Spinal cord (tissue), 10 donors: ENCODE results near the gene SPDYE4. TPM values are rescaled to one million over a fixed set of nuclear protein-coding genes. Genes with fewer than 3 reads are reported as not detected.
A peak's percentile ranks its signal among the peaks of the same experiment; 100 is the strongest.

Experiments used
- DNase-seq, 6 donors: peaks; one replicate each; pipeline versions ENCODE4 v3.0.0 to v3.0.0-alpha.2; 2013 to 2015; ENCODE audit warnings: low spot score in 6 of 6, low read depth in 4 of 6
- H3K27ac ChIP-seq: one replicate; pipeline ENCODE4 v1.5.1; 2013; ENCODE audit warnings: low read depth, low read length, control low read depth
- H3K27me3 ChIP-seq: one replicate; pipeline ENCODE4 v1.6.1; 2013; ENCODE audit warnings: low read length; ENCODE audit not compliant: control insufficient read depth, insufficient read depth
- H3K36me3 ChIP-seq: one replicate; pipeline ENCODE4 v1.6.1; 2013; ENCODE audit warnings: low read length; ENCODE audit not compliant: control insufficient read depth, insufficient read depth
- H3K4me1 ChIP-seq: one replicate; pipeline ENCODE4 v1.6.1; 2013; ENCODE audit warnings: low read length; ENCODE audit not compliant: control insufficient read depth, insufficient read depth
- H3K4me3 ChIP-seq: one replicate; pipeline ENCODE4 v1.5.1; 2013; ENCODE audit warnings: low read depth, low read length, control low read depth
- H3K9me3 ChIP-seq: one replicate; pipeline ENCODE4 v1.6.1; 2013; ENCODE audit warnings: low read length; ENCODE audit not compliant: control insufficient read depth, insufficient read depth
- WGBS: methylation state at CpG from one replicate; pipeline ENCODE4 v1.1.5; 2013; ENCODE audit warnings: missing lambda C conversion rate; ENCODE audit not compliant: insufficient coverage; 5-methylcytosine and 5-hydroxymethylcytosine counted together
- polyA plus RNA-seq, 2 donors: library from polyadenylated mRNA; unstranded; fragments of 120-200 nt; gene quantifications; one replicate each; pipeline ENCODE4 v1.2.1, GENCODE V29; 2013; ENCODE audit not compliant: insufficient read length in 2 of 2
- total RNA-seq, 2 donors: library from RNA; depleted of rRNA in 1 of 2; stranded (reverse); fragments of 120-200 nt in 1 of 2; fragments of >200 nt in 1 of 2; gene quantifications; one replicate each; pipeline versions ENCODE4 v1.2.3 to v1.2.4, GENCODE V29; 2013 to 2014
- donor health status: healthy.

Gene SPDYE4
- total and polyA plus RNA-seq, 4 donors = 0.98 TPM; not detected in 3

- 54% methylated on average over 5 of the region's 8 CpGs for WGBS
- no peak overlapping the region for H3K4me3 ChIP-seq
- no peaks in the 10 kb centered on the region for H3K9me3 ChIP-seq
- no peaks in the 10 kb centered on the region for H3K4me1 ChIP-seq
- H3K27me3 ChIP-seq = peaks cover 3% of the 10 kb centered on the region
- H3K27ac ChIP-seq = no peak overlapping the region
- DNase-seq = no peak
- H3K36me3 ChIP-seq = no peaks in the 10 kb centered on the region
These were observed 3.5 kb downstream of the SPDYE4 start for GRCh38 chr17:8754890-8755289.

GRCh38 chr17:8753976-8754440 lies 4.3 kb downstream of the SPDYE4 start:
- WGBS = no CpG with 5 or more reads among the region's 1 CpG
- no peaks in the 10 kb centered on the region for H3K4me1 ChIP-seq
- H3K4me3 ChIP-seq = no peak overlapping the region
- H3K27me3 ChIP-seq = peaks cover 3% of the 10 kb centered on the region
- H3K36me3 ChIP-seq = no peaks in the 10 kb centered on the region
- no peak for DNase-seq
- no peak overlapping the region for H3K27ac ChIP-seq
- H3K9me3 ChIP-seq = no peaks in the 10 kb centered on the region

GRCh38 chr17:8753136-8753975 lies 5.0 kb downstream of the SPDYE4 start:
- no peak overlapping the region for H3K4me3 ChIP-seq
- no peaks in the 10 kb centered on the region for H3K9me3 ChIP-seq
- no peaks in the 10 kb centered on the region for H3K4me1 ChIP-seq
- WGBS = 85% methylated on average over 7 of the region's 12 CpGs
- no peak overlapping the region for H3K27ac ChIP-seq
- DNase-seq = no peak
- peaks cover 3% of the 10 kb centered on the region for H3K27me3 ChIP-seq
- H3K36me3 ChIP-seq = no peaks in the 10 kb centered on the region

DNA sequence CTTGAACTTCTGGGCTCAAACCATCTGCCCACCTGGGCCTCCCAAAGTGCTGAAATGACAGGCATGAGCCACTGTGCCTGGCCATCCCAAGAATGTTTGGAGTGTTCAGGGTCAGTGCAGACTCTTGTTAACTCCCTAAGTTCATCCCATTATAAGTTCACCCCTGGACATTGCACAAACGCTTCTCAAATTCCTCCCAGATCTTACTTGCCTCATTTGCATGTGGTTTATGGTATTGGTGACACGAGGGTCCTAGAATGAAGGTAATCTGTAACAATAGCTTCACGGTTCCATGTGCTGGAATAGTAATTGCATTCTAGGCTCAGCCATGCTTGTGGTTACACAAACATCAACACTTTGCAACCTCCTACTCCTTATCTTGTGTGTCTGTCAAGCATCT lies 8.7 kb downstream of the SPDYE4 start:
- Histone ChIP-seq H3K9me3 (no peaks in the 10 kb centered on the region), H3K27ac (no peak overlapping the region), H3K27me3 (no peaks in the 10 kb centered on the region), H3K4me3 (no peak overlapping the region), H3K36me3 (no peaks in the 10 kb centered on the region), H3K4me1 (peaks cover 13% of the 10 kb centered on the region)
- 100% methylated on average over 1 of the region's 3 CpGs for WGBS
- DNase-seq = no peak

- no peaks in the 10 kb centered on the region for H3K27me3 ChIP-seq
- no peak for DNase-seq
- peaks cover 13% of the 10 kb centered on the region for H3K4me1 ChIP-seq
- H3K27ac ChIP-seq = no peak overlapping the region
- H3K4me3 ChIP-seq = no peak overlapping the region
- H3K9me3 ChIP-seq = no peaks in the 10 kb centered on the region
- 94% methylated on average over 2 of the region's 3 CpGs for WGBS
- no peaks in the 10 kb centered on the region for H3K36me3 ChIP-seq
These were observed 10.6 kb downstream of the SPDYE4 start for GRCh38 chr17:8747742-8748141.

- Histone ChIP-seq H3K9me3 (no peaks in the 10 kb centered on the region), H3K27me3 (no peaks in the 10 kb centered on the region), H3K36me3 (no peaks in the 10 kb centered on the region), H3K4me1 (peaks cover 13% of the 10 kb centered on the region), H3K4me3 (peak overlapping the region; percentile 47), H3K27ac (no peak overlapping the region)
- DNase-seq = no peak
- 6% methylated on average over 3 of the region's 9 CpGs for WGBS
These were observed 11.7 kb downstream of the SPDYE4 start for GRCh38 chr17:8746501-8747236.

- Histone ChIP-seq H3K4me1 (peaks cover 13% of the 10 kb centered on the region), H3K4me3 (peak overlapping the region; percentile 47), H3K36me3 (no peaks in the 10 kb centered on the region), H3K27me3 (no peaks in the 10 kb centered on the region), H3K27ac (no peak overlapping the region), H3K9me3 (no peaks in the 10 kb centered on the region)
- 4% methylated on average over 54 of the region's 70 CpGs for WGBS
- peak; percentile 23 to 88 (median 44) for DNase-seq
These were observed 12.5 kb downstream of the SPDYE4 start for GRCh38 chr17:8745586-8746500.

- H3K27ac ChIP-seq = no peak overlapping the region
- 66% methylated on average over 14 of the region's 15 CpGs for WGBS
- DNase-seq = no peak
- no peaks in the 10 kb centered on the region for H3K36me3 ChIP-seq
- no peaks in the 10 kb centered on the region for H3K27me3 ChIP-seq
- peaks cover 15% of the 10 kb centered on the region for H3K4me1 ChIP-seq
- no peak overlapping the region for H3K4me3 ChIP-seq
- H3K9me3 ChIP-seq = no peaks in the 10 kb centered on the region
These were observed 14.1 kb downstream of the SPDYE4 start for GRCh38 chr17:8744086-8744785.

DNA sequence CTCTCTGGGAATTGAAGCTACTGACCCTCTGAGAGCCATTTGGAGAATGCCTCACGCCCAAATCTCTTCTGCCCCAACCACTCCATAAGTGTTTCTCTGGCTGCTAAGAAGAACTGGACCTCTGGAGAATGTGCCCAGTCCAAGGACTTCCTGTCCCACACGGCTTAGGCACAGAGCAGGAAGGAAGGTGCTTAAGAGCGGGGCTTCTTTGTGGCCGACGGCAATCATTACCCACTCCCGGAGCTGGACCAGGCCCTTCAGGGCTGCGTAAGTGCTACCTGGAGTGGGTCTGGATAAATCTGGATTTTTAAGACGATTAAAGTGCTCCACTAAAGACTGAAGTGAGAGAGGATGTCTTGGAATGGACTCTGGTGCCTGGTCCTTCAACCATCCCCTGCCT lies 15.5 kb downstream of the SPDYE4 start:
- Histone ChIP-seq H3K4me1 (peaks cover 19% of the 10 kb centered on the region), H3K4me3 (no peak overlapping the region), H3K36me3 (no peaks in the 10 kb centered on the region), H3K27ac (no peak overlapping the region), H3K27me3 (no peaks in the 10 kb centered on the region), H3K9me3 (no peaks in the 10 kb centered on the region)
- DNase-seq = no peak
- WGBS = 88% methylated on average over 8 of the region's 8 CpGs
